Coronary artery (tissue), 2 donors: ENCODE measurements around the gene AMY1C.

Source experiments
- DNase-seq: peaks from one replicate; pipeline ENCODE4 v3.0.0-alpha.2; 2017; ENCODE audit warnings: low spot score
- H3K27ac ChIP-seq, 2 donors: fragments of 200-600 bp; sonication (generic); one replicate each; pipeline ENCODE4 v1.5.1; 2016 to 2019
- H3K4me3 ChIP-seq: fragments of 200-600 bp; sonication (generic); 2 replicates; pipeline ENCODE4 v1.5.1; 2016; ENCODE audit warnings: mild to moderate bottlenecking, moderate library complexity
- TF ChIP-seq, protein P1 (sequence below): fragments of 200-600 bp; sonication (generic); IDR thresholded peaks from one replicate; pipeline ENCODE4 v1.5.1; 2019; ENCODE audit warnings: antibody characterized with exemption

The AMY1C gene

DNA sequence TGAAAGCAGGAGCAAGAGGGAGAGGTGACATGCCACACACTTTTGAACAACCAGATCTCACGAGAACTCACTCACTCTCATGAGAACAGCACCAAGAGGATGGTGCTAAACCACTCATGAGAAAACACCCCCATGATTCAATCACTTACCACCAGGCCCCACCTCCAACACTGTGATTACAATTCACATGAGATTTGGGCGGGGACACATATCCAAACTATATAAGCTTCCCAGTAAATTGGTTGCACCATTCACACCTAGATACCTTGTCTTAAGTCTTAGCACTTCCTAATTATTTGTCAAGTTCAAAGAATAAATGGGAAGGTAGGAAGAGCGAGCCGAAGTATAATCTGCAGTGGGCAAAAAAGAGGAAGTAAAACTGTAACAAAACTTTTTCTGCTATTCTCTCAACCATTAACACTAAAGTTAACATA lies 34.3 kb downstream of the AMY1C start:
- TF ChIP-seq, protein P1, sequence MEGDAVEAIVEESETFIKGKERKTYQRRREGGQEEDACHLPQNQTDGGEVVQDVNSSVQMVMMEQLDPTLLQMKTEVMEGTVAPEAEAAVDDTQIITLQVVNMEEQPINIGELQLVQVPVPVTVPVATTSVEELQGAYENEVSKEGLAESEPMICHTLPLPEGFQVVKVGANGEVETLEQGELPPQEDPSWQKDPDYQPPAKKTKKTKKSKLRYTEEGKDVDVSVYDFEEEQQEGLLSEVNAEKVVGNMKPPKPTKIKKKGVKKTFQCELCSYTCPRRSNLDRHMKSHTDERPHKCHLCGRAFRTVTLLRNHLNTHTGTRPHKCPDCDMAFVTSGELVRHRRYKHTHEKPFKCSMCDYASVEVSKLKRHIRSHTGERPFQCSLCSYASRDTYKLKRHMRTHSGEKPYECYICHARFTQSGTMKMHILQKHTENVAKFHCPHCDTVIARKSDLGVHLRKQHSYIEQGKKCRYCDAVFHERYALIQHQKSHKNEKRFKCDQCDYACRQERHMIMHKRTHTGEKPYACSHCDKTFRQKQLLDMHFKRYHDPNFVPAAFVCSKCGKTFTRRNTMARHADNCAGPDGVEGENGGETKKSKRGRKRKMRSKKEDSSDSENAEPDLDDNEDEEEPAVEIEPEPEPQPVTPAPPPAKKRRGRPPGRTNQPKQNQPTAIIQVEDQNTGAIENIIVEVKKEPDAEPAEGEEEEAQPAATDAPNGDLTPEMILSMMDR = no peak
- DNase-seq = no peak
- no peak overlapping the region for H3K4me3 ChIP-seq
- no peak overlapping the region for H3K27ac ChIP-seq

DNA sequence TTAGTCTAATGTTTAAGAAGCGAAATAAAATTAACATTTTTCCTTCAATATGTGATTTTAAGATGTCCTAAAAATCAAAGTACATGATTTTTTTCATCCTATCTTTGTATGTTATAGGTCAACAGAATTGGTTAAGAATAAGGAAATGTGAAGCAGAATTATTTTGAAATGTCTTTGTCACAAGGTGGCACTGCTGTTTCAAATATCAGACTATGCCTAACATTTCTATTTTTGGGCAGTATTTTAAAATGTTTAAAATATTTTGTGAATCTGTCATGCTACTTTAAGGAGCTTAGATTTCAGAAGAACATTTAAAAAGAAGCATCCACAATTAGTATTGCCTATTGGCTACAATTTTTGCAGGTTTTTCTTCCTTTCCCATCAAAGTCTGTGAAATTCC lies 38.7 kb downstream of the AMY1C start:
- TF ChIP-seq, protein P1 = peak; percentile 15
- Histone ChIP-seq H3K4me3 (no peak overlapping the region), H3K27ac (no peak overlapping the region)
- no peak for DNase-seq

DNA sequence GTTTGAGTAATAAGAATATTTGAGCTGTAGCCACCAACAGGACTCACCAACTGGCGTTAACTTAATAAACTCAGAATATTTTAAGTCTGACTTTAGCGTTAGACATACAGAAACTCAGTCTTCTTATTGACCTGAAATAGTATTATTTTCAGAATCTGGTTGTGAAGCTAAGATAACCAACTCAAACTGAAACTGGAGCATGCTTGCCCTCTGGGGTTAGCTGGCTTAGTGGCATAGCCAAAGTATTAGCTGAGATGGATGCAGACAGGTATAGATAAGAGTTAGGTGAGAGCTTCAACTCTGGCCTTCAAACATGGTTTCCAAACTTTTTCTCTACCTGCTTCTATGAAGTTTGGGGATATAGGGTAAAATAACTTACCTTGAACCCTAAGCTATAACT lies 40.5 kb downstream of the AMY1C start:
- TF ChIP-seq, protein P1 = no peak
- H3K27ac ChIP-seq = no peak overlapping the region
- no peak overlapping the region for H3K4me3 ChIP-seq
- DNase-seq = no peak
